Midbrain (tissue), 1 donor: ENCODE measurements around the gene HTR2A.
"Not testable (repeated sequence)": the region's sequence is repeated elsewhere in the genome, so short reads cannot be mapped to it uniquely, and the experiment has no call there.

Source experiments
- DNase-seq: peaks from one replicate; lab custom pipeline; 2025; lab: John Stamatoyannopoulos, UW

The HTR2A gene

GRCh38 chr13:46804921-46805320 lies 91.9 kb downstream of the HTR2A start:
- not testable (repeated sequence) for DNase-seq

GRCh38 chr13:46804391-46804815 lies 92.5 kb downstream of the HTR2A start:
- no peak for DNase-seq

GRCh38 chr13:46803586-46803985 lies 93.3 kb downstream of the HTR2A start:
- no peak for DNase-seq

- no peak for DNase-seq
Measured at GRCh38 chr13:46801858-46802257, 95.0 kb downstream of the HTR2A start.

GRCh38 chr13:46799139-46799538 lies 97.7 kb downstream of the HTR2A start:
- no peak for DNase-seq

- no peak for DNase-seq
Measured at GRCh38 chr13:46797501-46798237, 99.2 kb downstream of the HTR2A start.

- peak; percentile 90 for DNase-seq
Measured at GRCh38 chr13:46796515-46797474, 100.1 kb downstream of the HTR2A start, which contains the start of gene ESD. TSS of gene ESD (minus strand) at chr13:46797161. CDS start at chr13:46791413, 5,748 bp downstream.

GRCh38 chr13:46796129-46796514 lies 100.7 kb downstream of the HTR2A start:
- no peak for DNase-seq

GRCh38 chr13:46795321-46795720 lies 101.5 kb downstream of the HTR2A start:
- DNase-seq, result no peak

GRCh38 chr13:46783504-46783903 lies 113.3 kb downstream of the HTR2A start:
- no peak for DNase-seq

- DNase-seq, result no peak
Measured at GRCh38 chr13:46782691-46783090, 114.2 kb downstream of the HTR2A start.

GRCh38 chr13:46782066-46782465 lies 114.8 kb downstream of the HTR2A start:
- DNase-seq, result no peak
